HG02798 (cell line): ENCODE data around the gene NEUROG2.
"Not testable (repeated sequence)": the region's sequence is repeated elsewhere in the genome, so short reads cannot be mapped to it uniquely, and the experiment has no call there.

ENCODE experiments used
- ATAC-seq: cut with Tn5 transposase; IDR thresholded peaks from one replicate; pipeline ENCODE4 v1.9.1; 2021; ENCODE audit warnings: mild to moderate bottlenecking; ENCODE audit not compliant: unreplicated experiment, poor library complexity

The NEUROG2 gene

GRCh38 chr4:112516066-112516470 is at the start of gene NEUROG2:
TSS of gene NEUROG2 (minus strand) at chr4:112516180. CDS start at chr4:112515475, 705 bp downstream.
- ATAC-seq = no peak

DNA sequence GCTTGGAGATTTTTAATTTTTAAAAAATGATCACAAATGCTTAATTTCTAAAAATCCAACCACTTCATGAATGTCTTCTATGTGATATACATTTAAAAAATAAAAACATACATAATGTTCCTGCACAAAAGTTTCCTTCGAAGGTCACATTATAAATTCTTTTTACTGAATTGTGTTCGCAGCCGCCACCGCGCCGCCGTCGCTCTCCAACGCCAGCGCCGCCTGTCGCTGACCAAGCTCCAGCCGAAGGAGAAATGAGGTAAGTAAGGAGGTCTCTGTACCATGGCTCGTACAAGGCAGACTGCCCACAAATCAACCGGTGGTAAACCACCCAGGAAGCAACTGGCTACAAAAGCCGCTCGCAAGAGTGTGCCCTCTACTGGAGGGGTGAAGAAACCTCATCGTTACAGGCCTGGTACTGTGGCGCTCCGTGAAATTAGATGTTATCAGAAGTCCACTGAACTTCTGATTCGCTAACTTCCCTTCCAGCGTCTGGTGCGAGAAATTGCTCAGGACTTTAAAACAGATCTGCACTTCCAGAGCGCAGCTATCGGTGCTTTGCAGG is 48.8 kb upstream of the NEUROG2 start:
- no peak for ATAC-seq

DNA sequence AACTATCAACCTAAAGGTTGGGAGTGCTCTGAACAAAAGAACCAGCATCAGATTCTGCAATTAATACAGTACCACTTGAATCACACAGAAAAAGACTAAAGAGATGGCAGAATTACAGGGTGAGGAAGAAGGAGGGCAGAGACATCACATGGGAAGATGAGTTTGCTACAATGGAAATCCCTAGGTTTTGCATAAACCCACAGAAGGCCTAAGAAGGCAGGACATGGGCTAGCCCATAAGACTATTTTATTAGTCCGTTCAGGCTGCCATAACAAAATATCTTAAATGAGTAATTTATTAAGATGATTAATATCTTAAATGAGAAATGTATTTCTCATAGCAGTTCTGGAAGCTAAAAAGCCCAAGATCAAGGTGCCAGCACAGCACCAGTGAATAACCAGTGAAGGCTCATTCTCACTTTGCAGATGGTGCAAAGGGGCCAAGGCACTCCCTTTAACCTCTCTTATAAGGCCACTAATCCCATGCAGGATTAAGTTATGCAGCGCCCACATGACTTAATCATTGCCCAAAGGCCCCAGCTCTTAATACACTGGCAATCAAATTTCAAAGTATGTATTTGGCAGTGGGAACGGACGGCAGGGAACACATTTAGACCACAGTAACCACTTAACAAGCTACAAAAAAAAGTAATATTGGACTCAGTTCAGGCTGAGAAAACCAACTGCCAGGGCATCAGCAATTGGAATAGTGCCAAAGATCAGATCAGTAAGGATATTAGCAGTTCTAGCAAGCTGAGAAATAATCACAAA is 47.6 kb upstream of the NEUROG2 start:
- peak; percentile 58 for ATAC-seq

- no peak for ATAC-seq
Observed at GRCh38 chr4:112562254-112562879, 46.4 kb upstream of the NEUROG2 start.

GRCh38 chr4:112560084-112560483 is 44.1 kb upstream of the NEUROG2 start:
- ATAC-seq = no peak

DNA sequence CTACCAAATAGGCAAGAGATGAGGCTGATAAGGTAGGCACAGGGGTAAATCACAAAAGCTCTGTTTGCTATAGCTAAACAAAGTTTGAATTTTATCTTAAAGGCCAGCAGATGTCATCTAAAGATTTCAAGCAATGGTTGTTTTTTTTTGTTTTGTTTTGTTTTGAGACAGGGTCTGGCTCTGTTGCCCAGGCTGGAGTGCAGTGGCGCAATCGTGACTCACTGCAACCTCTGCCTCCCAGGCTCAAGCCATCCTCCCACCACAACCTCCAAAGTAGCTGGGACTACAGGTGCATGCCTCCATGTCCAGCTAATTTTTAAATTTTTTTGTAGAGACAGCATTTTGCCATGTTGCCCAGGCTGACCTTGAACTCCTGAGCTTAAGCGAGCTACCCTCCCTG is 43.1 kb upstream of the NEUROG2 start:
- no peak for ATAC-seq

- no peak for ATAC-seq
Observed at GRCh38 chr4:112557676-112558411, 41.9 kb upstream of the NEUROG2 start.

- ATAC-seq = not testable (repeated sequence)
Observed at GRCh38 chr4:112554271-112554670, 38.3 kb upstream of the NEUROG2 start.

DNA sequence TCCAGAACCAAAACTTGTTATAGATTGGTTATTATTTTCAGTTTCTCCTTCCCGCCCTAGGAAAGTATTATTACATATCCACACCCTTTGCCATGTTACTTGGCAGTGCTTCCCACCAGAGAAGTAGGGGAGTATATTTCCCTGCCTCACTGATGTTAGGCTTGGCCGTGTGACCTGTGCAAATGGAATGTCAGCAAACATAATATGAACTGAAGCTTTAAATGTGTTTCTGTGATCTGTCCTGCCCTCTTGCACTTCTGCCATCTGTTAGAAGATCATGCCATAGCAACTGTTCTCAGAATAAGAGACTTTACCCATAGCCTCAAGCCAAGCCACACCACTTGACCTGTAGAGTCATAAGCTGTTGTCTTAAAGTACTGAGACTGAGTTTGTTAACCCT is 36.7 kb upstream of the NEUROG2 start:
- no peak for ATAC-seq

DNA sequence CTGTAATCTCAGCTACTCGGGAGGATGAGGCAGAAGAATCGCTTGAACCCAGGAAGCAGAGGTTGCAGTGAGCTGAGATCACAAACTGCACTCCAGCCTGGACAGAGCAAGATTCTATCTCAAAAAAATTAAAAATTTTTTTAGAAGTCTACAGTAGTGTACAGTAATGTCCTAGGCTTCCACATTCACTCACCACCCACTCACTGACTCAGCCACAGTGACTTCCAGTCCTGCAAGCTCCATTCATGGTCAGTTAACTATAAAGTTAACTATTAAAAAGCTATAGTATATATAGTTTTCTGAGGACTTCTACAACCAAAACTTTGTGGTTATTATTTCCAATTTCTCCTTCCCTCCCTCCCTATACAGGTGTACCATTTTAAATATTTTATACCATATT is 34.7 kb upstream of the NEUROG2 start:
- no peak for ATAC-seq

DNA sequence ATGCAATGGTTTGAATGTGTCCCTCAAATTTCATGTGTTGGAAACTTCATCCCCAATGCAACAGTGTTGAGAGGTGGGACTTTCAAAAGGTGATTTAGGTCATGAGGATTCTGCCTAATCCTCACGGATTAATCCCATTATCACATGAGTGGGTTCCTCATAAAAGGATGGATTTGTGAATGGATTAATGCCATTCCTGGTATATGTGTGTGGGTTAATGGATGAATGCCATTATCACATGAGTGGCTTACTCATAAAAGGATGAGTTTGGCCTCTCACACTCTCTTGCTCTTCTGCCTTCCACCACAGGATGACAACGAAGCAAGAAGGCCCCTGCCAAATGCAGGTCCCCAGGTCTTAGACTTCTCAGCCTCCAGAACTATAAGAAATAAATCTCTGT is 30.5 kb upstream of the NEUROG2 start:
- ATAC-seq = no peak

GRCh38 chr4:112545346-112545745 is 29.4 kb upstream of the NEUROG2 start:
- ATAC-seq = no peak

DNA sequence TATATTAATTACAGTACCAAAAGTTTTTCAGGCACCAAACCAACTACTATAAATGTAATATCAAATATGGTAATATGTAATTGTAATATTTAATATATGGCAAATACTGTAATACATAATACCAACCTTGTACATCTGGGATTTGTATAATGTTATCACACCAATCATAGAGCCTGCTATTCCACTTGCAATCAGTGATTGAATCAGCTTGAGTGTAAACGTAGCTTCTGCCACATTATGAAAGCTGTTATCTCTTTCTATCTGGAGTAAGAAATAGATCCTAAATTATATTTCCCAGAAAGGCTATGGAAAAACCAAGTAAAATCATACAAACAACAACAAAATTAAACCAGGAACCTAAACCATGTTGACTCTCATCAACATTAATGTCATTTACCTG is 24.7 kb upstream of the NEUROG2 start:
- ATAC-seq = no peak

GRCh38 chr4:112536123-112536522 is 20.1 kb upstream of the NEUROG2 start:
- no peak for ATAC-seq

- no peak for ATAC-seq
Observed at GRCh38 chr4:112532267-112532666, 16.3 kb upstream of the NEUROG2 start.

DNA sequence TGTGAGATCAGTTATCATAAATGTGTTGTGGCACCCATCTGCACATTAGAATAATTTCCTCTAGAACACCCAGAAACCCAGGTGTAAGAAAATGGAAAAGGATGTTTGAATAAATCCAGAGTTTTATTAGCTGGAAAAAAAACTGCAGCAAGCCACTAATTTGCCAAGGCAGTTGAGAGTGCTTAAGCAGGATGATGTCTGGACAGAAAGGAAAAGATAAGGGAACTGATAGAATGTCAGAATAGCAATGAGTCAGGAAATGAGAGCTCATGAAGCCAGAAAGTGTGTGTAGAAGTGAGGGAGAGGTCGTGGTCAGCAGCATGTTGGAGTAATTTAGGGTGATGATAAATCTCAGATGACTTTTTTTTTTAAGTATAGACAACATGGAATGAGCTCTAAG is 15.2 kb upstream of the NEUROG2 start:
- ATAC-seq = no peak

GRCh38 chr4:112526061-112526460 is 10.1 kb upstream of the NEUROG2 start:
- no peak for ATAC-seq

DNA sequence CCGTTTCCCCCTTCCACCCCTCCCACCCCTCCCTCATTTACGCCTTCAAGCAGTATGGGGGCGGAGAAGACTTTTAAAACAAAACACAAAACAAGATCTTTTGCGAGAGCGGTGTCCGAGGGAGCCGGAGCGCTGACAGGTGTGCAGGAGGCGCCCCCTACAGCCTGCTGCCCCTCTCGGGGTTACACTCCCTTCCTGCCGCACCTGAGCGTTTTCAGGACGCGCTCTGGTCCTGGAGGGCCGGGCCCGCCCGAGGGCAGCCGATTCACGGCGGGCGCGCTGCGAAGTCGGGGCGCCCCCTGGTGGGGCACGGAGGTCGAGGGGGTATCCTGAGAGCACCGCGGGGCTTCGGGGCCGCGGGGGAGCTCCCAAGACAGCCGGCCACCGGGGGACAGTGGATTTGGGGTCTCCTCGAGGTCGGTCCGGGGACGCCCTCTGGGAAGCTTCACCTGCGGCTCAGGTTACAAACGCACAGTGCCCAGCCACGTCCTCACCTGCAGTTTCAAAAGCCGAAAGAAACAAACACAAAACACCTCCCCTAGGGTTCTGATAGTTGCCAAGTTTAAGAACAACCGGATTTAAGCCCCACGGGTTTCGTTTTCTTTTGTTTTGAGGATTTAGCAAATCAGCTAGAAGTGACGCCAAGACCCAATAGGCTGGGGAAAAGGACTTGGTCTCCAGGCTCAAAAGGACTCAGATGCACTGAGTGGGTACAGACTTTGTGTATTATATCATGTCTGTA is 8.0 kb upstream of the NEUROG2 start:
- peak; percentile 91 for ATAC-seq

DNA sequence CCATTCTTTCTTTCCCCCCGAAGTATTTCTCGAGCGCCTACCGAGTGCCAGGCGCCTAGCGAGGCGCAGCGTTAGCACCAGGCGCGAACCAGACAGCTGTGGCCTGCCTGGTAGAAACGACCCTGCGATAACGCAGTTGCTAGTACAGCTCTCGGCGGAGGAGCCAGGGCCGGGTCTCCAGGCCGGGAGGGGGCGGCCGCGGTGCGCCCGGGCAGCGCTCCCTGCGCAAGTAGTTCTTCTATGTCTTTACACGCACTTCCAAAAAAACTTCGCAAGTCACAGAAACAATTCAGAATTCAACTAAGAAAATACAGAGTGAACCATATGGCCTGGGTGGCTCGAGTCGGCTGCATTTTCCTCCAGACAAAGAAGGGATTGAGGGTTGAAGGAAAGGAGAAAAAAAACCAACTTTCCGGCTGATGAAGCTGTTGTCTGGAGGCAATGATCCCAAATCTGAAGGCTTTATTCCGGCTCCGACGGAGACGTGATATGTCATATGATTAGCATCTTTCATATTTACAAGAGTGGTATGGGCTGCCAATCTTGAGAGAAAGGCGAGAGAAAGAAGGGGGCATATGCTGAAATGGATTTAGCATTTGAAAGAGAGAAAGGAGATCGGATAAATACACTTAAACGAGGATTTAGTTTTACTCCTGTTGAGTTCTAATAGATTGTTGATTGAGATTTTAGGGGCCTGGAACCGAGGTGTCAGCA is 7.2 kb upstream of the NEUROG2 start:
- peak; percentile 44 for ATAC-seq

DNA sequence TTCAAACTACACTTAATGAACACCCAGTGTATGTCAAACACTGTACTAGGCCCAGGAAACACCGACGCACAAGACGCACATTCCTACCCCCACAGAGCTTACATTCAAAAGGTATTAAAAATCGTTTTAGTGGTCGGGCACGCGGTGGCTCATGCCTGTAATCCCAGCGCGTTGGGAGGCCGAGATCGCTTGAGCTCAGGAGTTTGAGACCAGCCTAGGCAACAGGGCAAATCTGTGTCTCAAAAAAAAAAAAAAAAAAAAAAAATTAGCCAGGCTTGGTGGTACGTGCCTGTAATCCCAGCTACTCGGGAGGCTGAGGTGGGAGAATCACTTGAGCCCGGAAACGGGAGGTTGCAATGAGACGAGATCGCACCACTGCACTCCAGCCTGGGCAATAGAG is 6.5 kb upstream of the NEUROG2 start:
- ATAC-seq = not testable (repeated sequence)
